Superior temporal gyrus (tissue), 1 donor: ENCODE measurements around the gene GNG7.
"Not testable (repeated sequence)": the region's sequence is repeated elsewhere in the genome, so short reads cannot be mapped to it uniquely, and the experiment has no call there.

ENCODE experiments used
- DNase-seq: peaks from one replicate; pipeline ENCODE4 v3.0.0-alpha.2; 2016; ENCODE audit errors: extremely low spot score

The GNG7 gene

DNA sequence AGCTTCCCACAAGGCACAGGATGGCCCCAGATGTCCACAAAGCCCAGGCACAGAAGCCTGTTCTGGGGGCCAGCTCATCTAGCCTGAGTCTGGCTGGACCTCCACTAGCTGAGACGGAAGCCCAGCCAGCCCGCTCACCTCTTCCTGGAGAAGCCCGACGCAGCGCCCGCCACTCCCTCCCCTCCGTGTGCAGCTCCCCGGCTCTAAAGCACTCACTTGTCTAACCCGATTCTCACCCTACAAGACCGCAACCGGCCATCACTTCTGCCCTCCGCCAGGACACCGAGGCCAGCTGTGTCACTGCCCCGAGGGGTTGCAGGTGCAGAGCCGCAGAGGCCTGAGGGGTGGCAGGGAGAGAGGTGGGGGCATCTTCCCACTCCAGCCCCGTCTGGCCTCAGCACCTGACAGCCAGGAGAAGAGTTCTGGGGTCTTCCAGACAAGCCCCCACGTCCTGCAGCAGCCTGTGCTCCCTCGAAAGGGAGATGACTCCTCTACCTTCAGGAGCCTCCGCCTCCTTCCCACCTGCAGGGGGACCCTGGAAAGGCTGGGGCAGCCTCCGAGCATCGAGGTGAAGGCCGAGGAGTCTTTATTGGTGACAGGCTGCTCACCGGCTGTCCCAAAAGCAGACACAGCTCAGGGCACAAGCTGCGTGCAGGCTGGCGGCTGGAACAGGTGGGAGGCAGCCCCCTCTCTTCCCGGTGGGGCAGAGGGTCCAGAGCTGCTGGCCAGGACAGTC is 24.6 kb upstream of the GNG7 start:
- no peak for DNase-seq

DNA sequence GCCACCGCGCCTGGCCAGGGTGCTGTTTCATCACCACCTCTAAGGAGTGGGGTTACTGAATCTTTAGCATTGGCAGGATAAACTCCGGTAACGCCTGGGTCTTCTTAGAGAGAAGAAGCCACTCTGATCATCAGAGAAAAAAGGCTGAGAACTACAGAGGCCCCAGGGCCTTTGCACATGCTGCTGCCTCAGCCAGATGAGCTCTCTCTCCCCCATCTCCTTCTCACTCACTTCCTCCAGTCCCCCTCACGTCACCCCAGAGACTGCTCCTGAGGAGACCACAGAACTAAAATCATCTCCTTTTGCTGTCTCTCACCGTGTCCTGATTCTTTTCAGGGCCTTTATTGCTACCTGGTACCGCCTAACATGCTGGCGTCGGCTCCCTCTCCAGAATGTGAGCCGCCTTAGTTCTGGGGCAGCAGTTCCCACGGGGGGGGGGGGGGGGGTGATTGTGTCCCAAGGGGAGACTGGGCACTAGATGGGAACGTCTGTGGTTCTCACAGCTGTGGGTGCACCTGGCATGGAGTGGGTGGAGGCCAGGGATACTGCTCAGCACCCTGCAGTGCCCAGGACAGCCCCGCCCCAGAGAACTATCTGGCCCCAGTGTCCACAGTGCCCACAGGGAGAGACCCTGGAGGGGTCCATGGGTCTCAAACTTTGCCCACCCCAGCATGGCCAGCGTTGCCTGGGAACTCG is 23.8 kb upstream of the GNG7 start:
- DNase-seq = no peak

DNA sequence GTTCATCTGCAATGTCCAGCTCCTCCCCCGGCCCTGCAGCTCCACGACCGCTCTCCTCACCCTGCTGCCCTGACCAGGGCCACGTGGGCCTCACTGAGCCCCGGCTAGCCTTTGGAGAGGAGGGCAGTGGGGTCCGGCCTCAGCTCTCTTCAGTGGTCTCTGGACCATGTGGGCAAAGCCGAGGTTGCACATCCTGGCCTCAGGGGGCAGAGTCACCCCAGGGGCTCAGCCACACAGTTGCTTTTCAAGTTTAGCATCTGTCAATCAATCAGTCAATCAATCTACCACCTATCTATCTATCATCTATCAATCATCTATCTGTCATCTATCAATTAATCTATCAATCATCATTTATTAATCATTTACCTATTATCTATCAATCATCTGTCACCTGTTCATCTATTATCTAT is 21.7 kb upstream of the GNG7 start:
- no peak for DNase-seq

DNA sequence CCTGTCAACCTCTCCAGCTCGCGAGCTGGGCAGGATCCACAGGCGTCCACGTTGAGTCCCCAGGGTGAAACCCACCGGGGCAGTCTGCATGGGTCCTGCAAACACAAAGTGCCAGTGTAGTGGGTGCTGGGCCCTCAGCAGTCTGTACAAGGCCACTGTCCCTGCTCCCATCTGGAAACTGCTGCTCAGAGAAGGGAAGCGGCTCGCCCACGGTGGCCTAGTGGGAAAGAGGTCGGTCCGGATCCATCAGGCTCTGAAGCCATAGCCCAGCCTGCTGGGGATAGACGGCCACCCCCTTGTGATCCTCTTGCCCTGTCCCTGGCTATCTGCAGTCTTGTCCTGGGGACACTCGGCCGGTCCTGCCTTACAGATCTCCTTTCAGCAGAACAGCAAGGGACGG is 21.3 kb upstream of the GNG7 start:
- DNase-seq = no peak

DNA sequence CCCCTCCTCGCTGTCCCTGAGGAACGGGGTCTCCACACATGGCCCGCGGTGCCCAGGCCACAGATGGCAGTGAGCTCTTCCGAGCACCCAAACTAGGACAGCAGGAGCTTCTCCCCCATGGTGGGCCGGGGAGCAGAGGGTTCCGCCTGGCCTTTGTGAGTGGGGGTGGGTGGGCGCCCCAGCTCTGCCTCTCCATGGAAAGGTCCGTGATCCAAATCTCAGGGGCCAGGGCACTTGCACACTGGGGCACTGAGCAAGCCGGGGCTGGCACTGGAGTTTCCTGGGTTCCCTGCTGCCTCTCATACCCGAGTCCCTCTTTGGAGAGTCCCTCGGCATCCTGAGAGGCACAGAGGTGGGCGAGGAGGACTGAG is 20.8 kb upstream of the GNG7 start:
- no peak for DNase-seq

DNA sequence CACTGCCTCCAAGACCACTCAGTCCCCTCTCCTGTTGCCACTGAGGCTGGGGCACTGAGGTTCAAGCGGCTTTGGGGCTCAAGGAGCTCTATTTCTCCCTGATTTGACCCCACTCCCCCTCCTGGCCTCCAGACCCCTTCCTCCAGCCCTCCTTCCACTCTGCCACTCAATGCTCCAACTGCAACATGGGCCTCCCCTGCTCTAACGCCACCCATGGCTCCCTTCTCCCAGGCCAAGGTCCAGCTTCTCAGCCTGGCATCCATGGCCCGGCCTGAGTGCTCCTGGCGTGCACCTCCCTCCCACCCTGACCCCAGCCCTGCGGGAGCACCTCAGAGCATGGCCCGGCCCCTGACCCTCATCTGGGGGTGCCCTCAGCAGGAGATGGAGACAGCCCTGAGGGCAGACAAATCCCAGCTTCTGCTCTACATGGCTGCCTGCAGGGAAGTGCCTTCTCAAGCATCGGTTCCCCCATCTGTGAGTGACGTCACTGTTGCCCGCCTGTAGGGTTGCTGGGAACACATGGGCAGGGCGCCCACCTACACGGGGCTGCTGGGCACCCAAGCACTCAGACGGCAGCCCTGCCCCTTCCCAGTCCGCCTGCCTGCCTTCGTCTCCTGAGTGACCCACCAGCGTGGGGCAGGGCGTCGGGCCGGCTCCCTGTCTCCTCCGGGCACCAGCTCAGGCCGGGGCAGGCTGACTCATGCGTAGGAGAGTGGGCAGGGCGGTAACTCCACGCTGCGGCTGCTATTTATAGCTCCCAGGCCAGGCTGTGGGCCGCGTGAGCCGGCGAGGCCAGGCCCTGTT is 20.2 kb upstream of the GNG7 start:
- peak; percentile 48 for DNase-seq

DNA sequence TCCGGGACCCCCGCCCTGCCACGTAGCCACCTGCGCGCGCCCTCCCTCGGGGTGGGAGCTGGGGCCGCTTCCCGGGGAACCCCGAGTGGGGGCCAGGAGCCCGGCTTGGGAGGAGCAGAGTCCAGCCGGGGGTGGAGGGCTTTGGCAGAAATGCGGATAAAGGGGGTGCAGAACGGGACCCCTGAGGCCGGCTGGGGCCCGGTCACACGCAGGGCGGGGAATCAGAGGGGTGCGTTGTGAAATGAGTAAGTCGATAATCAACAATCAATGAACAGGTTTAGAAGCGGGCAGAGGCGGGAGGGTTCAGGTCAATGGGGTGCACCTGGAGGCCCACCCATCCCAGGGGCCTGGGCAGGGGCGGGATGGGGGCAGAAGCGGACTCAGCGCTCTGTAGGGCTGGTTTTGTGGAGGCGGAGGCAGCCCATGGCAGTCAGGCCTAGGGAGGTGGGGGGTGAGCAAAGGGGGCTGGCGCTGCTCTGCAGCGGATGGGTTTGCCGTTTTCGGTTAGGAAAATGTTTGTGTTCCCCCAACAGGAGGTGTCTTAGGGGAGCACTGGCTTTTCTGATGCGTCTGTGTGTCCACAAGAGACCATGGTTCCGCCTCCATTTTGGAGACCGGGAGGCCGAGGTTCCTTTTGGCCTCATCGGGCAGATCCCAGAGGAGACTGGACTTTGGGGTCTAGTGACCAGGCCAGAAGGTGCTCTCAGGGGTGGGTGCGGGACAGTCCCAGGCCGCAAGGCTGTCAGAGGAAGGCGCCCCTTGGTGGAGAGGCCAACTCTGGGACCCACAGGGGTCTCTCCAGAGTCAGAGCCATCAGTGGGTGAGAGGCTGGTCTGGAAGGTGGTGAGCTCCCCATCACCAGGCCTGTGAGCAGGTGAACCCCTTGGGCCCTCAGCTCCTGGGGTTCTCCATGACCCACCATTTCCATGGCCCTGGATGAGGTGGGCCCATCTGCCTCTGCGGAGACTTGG is 19.4 kb upstream of the GNG7 start:
- no peak for DNase-seq

DNA sequence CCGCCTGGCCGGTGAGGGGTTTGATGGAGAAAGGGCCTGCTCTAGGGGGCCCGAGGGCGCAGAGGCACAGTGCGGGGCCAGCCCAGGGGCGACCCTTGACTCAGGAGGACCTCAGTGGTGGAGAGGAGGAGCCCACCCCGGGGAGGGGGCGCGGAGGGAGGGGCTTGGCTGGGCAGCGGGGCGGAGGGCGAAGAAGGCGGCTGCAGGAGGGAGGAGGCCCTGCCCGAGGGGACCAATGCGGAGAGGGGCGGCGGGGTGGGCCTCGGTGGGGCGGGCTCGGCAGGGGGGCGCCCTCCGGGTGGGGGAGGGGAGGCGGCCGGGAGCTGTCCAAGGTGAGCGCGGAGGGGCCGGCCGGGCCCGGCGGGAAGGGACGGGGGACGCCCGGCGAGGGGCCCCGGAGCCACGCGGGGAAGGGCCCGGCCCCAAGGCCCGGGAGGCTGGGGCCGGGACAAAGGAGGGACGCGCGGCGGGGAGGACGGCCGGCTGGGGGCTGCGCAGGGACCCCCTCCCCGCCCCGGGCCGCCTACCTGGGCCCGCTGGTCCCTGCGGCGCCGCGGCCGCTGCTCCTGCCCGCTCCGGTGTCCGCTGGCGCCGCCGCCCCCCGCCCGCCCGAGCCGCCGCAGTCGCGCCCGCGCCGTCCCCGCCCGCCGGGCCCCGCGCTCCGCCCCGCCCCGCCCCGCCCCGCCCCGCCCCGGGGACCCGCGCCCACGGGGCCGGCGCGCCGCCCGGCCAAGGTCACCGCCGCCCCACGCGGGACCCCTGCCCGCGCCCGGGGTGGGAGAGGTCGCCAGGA is 18.5 kb upstream of the GNG7 start, which contains the start of gene DIRAS1:
DIRAS1 (minus strand) TSS at position 596 of the 793 bp plus-strand sequence. CDS start 3,566 bp downstream, outside the sequence.
- no peak for DNase-seq

DNA sequence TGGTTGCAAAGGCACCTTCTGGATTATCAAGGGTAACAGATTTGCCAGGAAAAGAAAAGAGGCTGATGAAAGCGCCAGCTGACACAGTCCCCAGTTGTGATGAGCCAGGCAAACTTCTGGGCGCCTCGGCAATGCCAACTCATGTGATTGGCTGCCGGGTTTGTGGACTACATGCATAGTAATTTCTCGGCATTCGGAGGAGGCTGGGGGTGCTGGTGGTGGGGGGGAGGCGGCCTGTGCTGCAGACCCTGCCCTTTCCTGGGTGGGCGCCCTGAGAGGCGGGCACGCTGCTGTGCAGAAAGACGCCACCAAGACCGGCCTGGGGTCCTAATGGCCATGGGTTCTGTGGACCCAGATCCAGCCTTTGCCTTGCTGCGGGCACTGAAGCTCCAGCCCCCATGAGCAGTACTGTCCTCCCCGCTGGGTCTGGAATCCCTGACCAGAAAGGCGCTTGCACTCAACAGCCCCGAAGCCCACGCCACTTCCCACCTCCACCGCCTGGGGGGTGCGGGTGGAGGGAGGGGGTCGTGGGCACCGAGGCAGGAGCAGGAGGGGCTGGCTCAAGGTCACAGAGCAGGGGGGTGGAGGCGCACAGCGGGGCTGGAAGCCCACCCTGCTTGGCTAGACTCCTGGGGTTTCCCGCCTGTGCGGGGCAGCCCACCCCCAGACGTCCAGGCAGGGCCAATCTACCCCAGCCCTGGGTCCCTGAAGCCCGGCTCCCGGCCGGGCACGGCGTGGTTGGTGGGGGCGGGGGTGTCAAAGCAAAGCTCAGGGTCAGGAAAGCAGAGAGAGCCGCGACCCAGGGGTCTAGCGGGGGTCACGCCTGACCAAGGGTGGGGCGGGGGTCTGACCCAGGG is 17.7 kb upstream of the GNG7 start:
- DNase-seq = peak; percentile 67

DNA sequence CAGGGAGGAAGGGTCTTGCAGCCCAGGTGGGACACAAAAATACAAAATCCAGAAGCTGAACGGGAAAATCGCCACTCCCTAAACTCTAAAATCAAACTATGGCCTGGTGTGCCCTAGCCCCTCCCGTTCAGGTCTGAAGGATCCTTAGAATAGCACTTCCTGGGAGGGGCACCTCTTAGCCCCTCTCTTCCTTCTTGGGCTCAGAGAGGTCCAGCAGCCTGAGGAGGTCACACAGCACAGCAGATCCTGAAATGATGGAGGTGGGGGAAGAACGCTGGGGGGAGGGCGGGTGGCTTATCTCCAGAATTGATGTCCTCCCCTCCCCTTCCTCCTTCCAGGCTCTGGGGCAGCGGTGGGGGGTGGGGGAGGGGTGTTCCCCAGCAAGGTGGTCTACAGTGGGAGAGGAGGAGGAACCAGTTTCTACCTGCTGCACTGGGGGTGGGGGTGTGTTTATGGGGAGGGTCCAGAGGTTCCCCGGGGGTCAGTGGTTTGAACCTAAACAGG is 16.8 kb upstream of the GNG7 start:
- DNase-seq = no peak

DNA sequence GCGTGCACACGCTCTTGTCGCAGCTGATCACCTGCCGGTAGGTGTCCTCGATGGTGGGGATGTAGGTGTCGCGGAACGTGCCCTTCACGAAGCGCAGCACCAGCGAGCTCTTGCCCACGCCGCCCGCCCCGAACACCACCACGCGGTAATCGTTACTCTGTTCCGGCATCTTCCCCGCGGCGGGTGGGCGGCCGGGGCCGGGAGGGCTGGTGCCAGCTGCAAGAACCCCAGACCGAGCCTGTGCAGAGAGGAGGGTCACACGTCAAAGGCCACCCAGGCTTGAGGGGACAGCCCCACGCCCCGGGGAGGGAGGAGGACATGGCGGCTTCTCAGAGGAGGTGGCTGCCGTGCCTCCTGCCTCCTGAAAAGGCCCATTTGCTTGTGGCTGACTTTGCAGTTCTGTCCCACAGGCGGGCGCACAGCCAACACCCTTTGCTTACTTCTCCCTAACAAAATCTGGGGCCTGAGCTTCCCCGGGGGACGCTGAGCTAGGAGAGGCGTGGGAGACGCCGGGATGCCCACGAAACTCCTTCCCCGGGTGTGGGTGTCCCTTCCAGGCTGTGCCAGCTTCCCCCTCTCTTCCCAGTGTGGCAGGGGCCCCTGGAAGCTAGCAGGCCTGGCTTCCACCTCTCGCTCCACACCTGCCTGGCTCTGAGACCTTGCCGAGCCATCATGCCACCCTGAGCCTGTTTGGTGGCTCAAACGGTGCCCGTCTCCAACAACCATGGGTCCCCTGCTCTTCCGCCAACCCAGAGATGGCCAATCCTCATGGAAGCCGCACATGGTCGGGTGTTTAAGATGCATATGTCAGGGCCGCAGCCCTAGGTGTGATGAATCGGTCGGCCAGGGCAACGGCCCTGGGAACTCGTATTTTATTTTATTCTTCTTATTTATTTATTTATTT is 15.4 kb upstream of the GNG7 start:
- no peak for DNase-seq

DNA sequence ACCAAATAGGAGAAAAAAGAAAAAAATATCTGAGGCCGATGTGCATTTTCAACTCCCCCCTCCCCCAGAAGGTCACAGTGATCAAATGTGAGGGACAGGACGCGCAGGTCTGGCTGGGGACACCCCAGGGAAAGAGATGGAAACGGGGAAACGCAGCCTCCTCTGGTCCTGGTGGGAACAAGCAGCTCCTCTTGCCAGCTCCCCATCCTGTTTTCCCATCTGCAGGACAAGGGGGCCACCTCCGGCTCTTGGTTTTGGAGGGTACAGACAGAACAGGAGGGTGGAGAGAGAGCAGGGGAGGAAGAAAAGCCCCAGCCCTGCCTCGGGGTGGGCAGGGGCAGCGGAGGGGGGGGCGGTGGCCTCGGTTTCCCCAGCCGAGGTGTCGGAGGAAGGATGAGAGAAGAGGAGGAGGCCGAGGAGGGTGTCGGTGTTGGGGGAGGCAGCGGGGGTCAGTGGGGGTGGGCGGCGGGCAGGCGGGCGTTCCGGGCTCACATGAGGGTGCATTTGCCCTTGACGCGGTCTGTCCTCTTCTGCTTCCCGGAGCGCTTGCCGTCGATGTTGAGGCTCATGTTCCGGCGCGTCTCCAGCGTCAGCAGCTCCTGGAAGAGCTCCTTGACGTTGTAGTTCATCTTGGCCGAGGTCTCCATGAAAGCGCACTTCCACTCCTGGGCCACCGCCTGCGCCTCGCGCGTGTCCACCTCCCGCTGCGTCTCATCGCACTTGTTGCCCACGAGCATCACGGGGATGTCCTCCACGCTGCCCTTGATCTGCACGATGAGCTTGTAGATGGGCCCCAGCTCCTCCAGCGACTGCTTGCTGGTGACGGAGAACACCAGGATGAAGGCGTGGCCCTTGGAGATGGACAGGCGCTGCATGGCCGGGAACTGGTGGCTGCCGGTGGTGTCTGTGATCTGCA is 14.5 kb upstream of the GNG7 start:
- no peak for DNase-seq

DNA sequence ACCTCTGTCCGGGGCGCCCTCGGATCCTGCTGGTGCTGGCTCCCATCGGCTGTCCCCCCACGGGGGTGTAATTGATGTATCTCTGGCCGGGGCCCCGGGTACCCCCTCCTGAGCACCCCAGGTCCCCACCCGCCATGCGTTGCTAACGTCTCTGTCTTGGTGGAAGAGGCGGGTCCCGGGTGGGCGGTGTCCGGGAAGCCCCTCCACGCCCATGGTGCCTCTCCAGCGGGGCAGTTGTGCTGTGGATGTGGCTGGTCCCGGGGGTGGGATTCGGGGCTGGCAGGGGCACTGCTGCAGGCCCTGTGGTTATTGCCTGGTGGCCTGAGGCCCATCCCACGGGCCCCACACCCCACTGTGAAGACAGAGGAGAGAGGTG is 13.8 kb upstream of the GNG7 start:
- DNase-seq = no peak

DNA sequence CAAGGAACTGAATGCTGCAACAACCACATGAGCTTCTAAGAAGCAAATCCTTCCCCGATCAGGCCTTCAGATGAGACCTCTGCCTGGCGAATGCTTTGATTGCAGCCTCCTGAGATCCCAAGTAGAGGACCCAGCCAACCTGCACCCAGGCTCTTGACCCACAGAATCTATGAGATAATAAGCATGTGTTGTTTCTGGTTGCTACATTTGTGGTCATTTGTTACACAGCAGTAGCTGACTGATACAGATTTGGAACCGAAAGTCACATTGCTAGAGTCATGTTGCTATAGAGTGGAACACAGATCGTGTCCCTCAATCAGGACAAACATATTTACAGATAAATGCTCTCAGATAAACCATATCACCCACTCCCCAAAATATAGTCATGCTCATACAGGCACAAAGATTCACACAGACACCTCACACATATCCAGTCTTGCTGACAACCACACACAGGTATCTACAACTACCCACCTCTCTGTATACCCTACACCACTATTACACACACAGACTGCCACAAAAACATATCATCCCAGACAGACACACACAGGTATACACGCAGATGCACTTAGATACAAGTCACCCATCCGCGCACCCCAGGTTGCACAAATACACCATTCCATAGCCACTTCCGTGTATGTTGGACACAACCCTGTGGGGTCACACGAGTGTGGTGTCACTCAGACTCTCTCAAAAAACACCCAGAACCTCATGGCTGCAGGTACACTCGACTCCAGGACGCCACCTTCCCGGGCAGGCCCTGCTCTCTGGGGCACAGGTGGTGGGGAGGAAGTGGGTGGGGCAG is 13.2 kb upstream of the GNG7 start:
- no peak for DNase-seq

DNA sequence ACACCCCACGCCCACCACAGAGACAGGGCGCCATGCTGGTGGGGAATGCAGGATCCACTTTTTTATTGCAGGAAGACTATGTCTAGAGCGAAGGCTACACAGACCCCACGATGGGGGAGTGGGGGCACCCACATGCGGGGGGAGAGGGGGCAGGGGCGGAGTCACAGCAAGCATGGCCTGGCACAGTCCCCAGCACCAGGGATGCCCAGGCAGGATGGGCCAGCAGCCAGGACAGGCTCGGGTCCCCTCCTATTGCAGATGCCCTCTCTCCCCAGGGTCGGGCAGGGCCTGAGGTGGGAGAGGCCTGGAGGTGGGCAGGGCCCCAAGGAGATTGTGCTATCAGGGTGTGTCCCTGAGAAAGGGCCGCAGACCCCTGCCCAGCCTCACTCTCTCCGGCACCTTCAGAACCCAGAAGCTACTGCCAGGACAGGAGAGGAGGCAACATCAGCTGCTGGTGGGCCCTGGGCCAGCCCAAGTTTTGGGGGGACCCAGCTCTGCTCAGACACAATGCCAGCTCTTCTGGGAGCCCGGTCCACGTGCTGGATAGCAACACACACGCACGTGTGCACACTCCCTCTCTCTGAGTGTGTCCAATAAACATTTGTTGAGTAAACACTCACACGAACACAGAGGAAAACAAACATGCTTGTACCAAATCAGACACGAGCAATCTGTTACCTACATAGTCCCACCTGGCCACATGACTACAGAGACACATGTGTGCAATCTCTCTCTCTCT is 12.2 kb upstream of the GNG7 start:
- no peak for DNase-seq

DNA sequence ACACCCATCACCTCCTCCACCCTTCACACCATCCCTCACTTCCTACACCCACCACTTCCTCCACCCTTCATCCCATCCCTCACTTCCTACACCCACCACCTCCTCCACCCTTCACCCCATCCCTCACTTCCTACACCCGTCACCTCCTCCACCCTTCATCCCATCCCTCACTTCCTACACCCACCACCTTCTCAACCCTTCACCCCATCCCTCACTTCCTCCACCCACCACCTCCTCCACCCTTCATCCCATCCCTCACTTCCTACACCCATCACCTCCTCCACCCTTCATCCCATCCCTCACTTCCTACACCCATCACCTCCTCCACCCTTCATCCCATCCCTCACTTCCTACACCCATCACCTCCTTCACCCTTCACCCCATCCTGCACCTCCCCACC is 11.6 kb upstream of the GNG7 start:
- DNase-seq = not testable (repeated sequence)
